SW480 (cell line): ENCODE results near the gene FEM1B.
A peak's percentile ranks its signal among the peaks of the same experiment; 100 is the strongest.
"Not testable (repeated sequence)": the region's sequence is repeated elsewhere in the genome, so short reads cannot be mapped to it uniquely, and the experiment has no call there.

Experiments used
- DNase-seq: peaks from one replicate; pipeline ENCODE4 v3.0.0-alpha.2; 2016; ENCODE audit warnings: low spot score

FEM1B gene

GRCh38 chr15:68277603-68278344 lies at the start of gene FEM1B:
TSS of gene FEM1B (plus strand) at chr15:68277745. CDS start at chr15:68278418, 673 bp downstream.
- DNase-seq, result peak; percentile 92

- DNase-seq, result peak; percentile 17
Observed at GRCh38 chr15:68228143-68228970, 49.2 kb upstream of the FEM1B start.

GRCh38 chr15:68228971-68229385 lies 48.6 kb upstream of the FEM1B start:
- peak; percentile 21 for DNase-seq

GRCh38 chr15:68229386-68230156 lies 48.0 kb upstream of the FEM1B start, which contains the start of gene CLN6:
TSS of gene CLN6 (minus strand) at chr15:68229728. CDS start at chr15:68229584, 144 bp downstream.
- DNase-seq, result peak; percentile 73

- DNase-seq, result no peak
Observed at GRCh38 chr15:68230157-68231100, 47.1 kb upstream of the FEM1B start.

- no peak for DNase-seq
Observed at GRCh38 chr15:68231102-68231818, 46.3 kb upstream of the FEM1B start.

GRCh38 chr15:68232449-68232848 lies 45.1 kb upstream of the FEM1B start:
- no peak for DNase-seq

GRCh38 chr15:68232937-68233336 lies 44.6 kb upstream of the FEM1B start:
- DNase-seq, result no peak

- DNase-seq, result no peak
Observed at GRCh38 chr15:68234060-68234459, 43.5 kb upstream of the FEM1B start.

GRCh38 chr15:68234520-68234919 lies 43.0 kb upstream of the FEM1B start:
- not testable (repeated sequence) for DNase-seq

GRCh38 chr15:68235022-68235421 lies 42.5 kb upstream of the FEM1B start:
- DNase-seq, result peak; percentile 33

- no peak for DNase-seq
Observed at GRCh38 chr15:68239025-68239424, 38.5 kb upstream of the FEM1B start.

GRCh38 chr15:68241088-68241935 lies 36.2 kb upstream of the FEM1B start:
- DNase-seq, result no peak

GRCh38 chr15:68244235-68244634 lies 33.3 kb upstream of the FEM1B start:
- no peak for DNase-seq

GRCh38 chr15:68249058-68249713 lies 28.4 kb upstream of the FEM1B start:
- DNase-seq, result no peak

- DNase-seq, result peak; percentile 92
Observed at GRCh38 chr15:68252925-68253534, 24.5 kb upstream of the FEM1B start.

- DNase-seq, result peak; percentile 90
Observed at GRCh38 chr15:68256675-68257450, 20.7 kb upstream of the FEM1B start.

- DNase-seq, result no peak
Observed at GRCh38 chr15:68258692-68259091, 18.9 kb upstream of the FEM1B start.
